Astrocyte of the cerebellum (primary cell): ENCODE data around the gene WDR6.

ENCODE experiments used
- DNase-seq: peaks from one replicate; pipeline ENCODE4 v3.0.0-alpha.2; 2011; ENCODE audit warnings: low read depth
- H3K4me3 ChIP-seq: 2 replicates; pipeline ENCODE4 v1.5.1; 2011; ENCODE audit warnings: mild to moderate bottlenecking, low read depth, low read length, moderate library complexity
- in situ Hi-C: cut with HindIII; loops from 2 replicates; pipeline ENCODE4 v1.10.0; 2017; ENCODE audit warnings: low sequenced_read_pairs
- TF ChIP-seq, protein P1 (sequence below): IDR thresholded peaks from 2 replicates; pipeline ENCODE4 v1.5.1; 2012; ENCODE audit warnings: low read length, low read depth, moderate library complexity, mild to moderate bottlenecking; ENCODE audit errors: missing control alignments

Gene WDR6

DNA sequence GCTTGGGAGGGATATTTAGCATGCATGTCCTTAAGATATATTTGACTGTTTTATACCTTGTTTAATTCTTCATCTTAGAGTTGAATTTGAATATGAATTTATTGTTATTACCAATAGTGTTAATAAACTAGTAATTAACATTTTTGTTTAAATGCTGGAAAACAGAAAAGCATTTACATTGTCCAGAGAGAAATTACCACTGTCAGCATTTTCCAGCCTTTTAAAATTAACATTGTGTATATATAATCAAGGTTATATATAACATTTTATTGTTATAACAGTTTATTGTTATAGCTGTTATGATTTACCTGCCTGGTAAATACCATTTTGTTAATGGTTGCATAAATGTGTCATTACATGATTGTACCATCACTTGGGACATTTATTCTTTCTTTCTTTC is 25.2 kb upstream of the WDR6 start:
- in situ Hi-C loops = no loop called here
- DNase-seq = no peak
- no peak overlapping the region for H3K4me3 ChIP-seq
- TF ChIP-seq, protein P1, sequence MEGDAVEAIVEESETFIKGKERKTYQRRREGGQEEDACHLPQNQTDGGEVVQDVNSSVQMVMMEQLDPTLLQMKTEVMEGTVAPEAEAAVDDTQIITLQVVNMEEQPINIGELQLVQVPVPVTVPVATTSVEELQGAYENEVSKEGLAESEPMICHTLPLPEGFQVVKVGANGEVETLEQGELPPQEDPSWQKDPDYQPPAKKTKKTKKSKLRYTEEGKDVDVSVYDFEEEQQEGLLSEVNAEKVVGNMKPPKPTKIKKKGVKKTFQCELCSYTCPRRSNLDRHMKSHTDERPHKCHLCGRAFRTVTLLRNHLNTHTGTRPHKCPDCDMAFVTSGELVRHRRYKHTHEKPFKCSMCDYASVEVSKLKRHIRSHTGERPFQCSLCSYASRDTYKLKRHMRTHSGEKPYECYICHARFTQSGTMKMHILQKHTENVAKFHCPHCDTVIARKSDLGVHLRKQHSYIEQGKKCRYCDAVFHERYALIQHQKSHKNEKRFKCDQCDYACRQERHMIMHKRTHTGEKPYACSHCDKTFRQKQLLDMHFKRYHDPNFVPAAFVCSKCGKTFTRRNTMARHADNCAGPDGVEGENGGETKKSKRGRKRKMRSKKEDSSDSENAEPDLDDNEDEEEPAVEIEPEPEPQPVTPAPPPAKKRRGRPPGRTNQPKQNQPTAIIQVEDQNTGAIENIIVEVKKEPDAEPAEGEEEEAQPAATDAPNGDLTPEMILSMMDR = no peak

DNA sequence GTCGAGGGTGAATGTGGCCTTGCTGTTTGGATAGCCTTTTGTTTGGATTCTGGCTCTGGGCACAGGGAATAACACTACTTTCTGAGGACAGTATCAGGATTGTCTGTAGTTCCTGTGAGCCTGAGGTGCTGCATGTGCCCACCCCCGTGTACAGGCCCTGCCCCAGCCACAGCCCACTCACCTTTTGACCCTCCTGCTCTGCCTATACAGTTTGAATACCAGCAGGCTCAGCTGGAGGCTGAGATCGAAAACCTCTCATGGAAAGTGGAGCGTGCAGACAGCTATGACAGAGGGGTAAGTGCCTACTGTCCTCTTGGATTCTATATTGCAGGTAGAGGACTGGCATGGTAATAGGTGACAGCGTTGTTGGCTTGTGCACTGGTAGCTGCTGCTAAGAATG is 24.5 kb upstream of the WDR6 start:
- in situ Hi-C loops = no loop called here
- TF ChIP-seq, protein P1 = no peak
- no peak for DNase-seq
- H3K4me3 ChIP-seq = no peak overlapping the region

DNA sequence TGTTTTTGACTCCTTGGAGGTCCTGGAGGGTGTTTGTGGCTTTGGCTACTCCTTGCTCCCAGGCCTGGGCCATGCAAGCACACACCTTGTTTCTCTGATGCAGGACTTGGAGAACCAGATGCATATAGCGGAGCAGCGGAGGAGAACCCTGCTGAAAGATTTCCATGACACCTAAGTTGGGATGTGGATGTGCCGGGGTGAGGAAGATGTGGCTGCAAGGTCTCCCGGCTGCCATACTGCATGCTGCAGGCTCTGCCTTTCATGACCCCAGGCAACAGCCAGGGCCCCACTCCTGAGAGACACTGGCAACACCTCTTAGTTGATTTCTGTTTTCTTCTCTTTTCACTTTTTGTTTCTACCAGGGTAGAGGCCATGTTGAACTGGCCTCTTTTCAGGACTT is 24.1 kb upstream of the WDR6 start:
- in situ Hi-C loops = no loop called here
- TF ChIP-seq, protein P1 = no peak
- no peak for DNase-seq
- H3K4me3 ChIP-seq = no peak overlapping the region

- H3K4me3 ChIP-seq = no peak overlapping the region
- TF ChIP-seq, protein P1 = no peak
- in situ Hi-C loops = no loop called here
- no peak for DNase-seq
Observed at GRCh38 chr3:48984663-48985062, 22.5 kb upstream of the WDR6 start.

DNA sequence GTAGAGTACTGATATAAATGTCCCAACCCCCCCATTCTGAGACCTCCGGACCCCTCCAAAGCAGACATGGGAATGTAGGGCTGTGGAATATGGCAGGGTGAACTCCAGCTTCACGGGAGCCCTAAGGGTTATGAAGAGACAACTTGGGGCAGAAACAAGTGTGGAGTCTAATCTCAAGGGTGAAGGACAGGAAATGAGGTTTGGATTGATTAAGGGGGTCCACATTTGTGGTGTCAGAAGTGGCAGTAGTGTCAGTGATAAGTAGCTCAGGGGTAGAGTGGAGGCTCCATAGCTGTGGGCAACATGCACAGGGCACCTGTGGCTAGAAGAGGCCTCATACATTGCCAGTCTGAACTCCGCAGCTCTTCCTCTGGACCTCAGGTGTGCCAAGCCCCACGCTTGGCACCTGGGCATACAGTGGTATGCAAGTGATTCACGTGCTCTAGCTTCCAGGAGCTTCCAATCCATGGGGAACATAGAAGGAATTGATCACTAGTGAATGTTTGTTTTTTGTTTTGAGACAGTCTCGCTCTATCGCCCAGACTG is 21.3 kb upstream of the WDR6 start:
- TF ChIP-seq, protein P1 = no peak
- in situ Hi-C loops = no loop called here
- no peak overlapping the region for H3K4me3 ChIP-seq
- DNase-seq = no peak

GRCh38 chr3:48989126-48989795 is 17.9 kb upstream of the WDR6 start:
- TF ChIP-seq, protein P1 = no peak
- in situ Hi-C loops = no loop called here
- peak overlapping the region; percentile 78 for H3K4me3 ChIP-seq
- no peak for DNase-seq
